IMR-90 (cell line): ENCODE data around the gene DPH7. TPM values are rescaled to one million over a fixed set of nuclear protein-coding genes. Genes with fewer than 3 reads are reported as not detected.

ENCODE experiments used
- ATAC-seq: fragments of 200-7000 bp; cut with Tn5 transposase; 2 replicates; pipeline ENCODE4 v1.9.1; 2020; ENCODE audit warnings: low read depth, mild to moderate bottlenecking, moderate library complexity
- BruUV-seq: library from RNA; stranded (reverse); fragments of 400-500 nt; replicated peaks from 2 replicates; lab custom pipeline; 2021; lab: Mats Ljungman, UMichigan
- CTCF ChIA-PET: fragments of 300-600 bp; formaldehyde crosslinking; extraction: SDS; loops from one replicate; lab custom pipeline; 2021; ENCODE audit warnings: antibody characterized with exemption; lab: Yijun Ruan, JAX
- POLR2A ChIA-PET: fragments of 300-600 bp; sonication (Branson Sonifier 250); formaldehyde crosslinking; loops from one replicate; lab custom pipeline; 2022; ENCODE audit warnings: antibody characterized with exemption; ENCODE audit not compliant: unreplicated experiment; lab: Charles Lee
- DNase-seq: peaks from one replicate; pipeline ENCODE4 v3.0.0; 2013
- H2AFZ ChIP-seq: replicated peaks from 2 replicates; pipeline ENCODE3; 2013; ENCODE audit warnings: low read length, mild to moderate bottlenecking; ENCODE audit not compliant: poor library complexity
- H2AK5ac ChIP-seq: 2 replicates; pipeline ENCODE4 v1.6.1; 2013; ENCODE audit warnings: low read depth, low read length, inconsistent platforms
- H2AK9ac ChIP-seq: replicated peaks from 2 replicates; pipeline ENCODE3; 2013; ENCODE audit warnings: mild to moderate bottlenecking, low read depth, low read length, moderate library complexity; ENCODE audit not compliant: poor library complexity
- H2BK120ac ChIP-seq: 2 replicates; pipeline ENCODE4 v1.6.1; 2013; ENCODE audit warnings: low read depth, low read length, inconsistent platforms
- H2BK15ac ChIP-seq: 3 replicates; pipeline ENCODE4 v1.6.1; 2013; ENCODE audit warnings: low read depth, low read length, inconsistent platforms
- H2BK20ac ChIP-seq: 2 replicates; pipeline ENCODE4 v1.6.1; 2013; ENCODE audit warnings: low read depth, mild to moderate bottlenecking, inconsistent platforms, low read length, moderate library complexity
- H2BK5ac ChIP-seq: 2 replicates; pipeline ENCODE4 v1.6.1; 2013; ENCODE audit warnings: mild to moderate bottlenecking, low read depth, low read length, inconsistent platforms; ENCODE audit not compliant: poor library complexity, severe bottlenecking
- H3K14ac ChIP-seq: replicated peaks from 2 replicates; pipeline ENCODE4 v1.6.1; 2013; ENCODE audit warnings: low read depth, low read length, inconsistent platforms
- H3K18ac ChIP-seq: 2 replicates; pipeline ENCODE4 v1.6.1; 2013; ENCODE audit warnings: low read depth, low read length, control low read depth
- H3K23ac ChIP-seq: 2 replicates; pipeline ENCODE4 v1.6.1; 2013; ENCODE audit warnings: low read depth, low read length, inconsistent platforms
- H3K27ac ChIP-seq: 2 replicates; pipeline ENCODE4 v1.5.1; 2013; ENCODE audit warnings: mild to moderate bottlenecking, control low read depth, low read length; ENCODE audit not compliant: insufficient read depth
- H3K27me3 ChIP-seq: 2 replicates; pipeline ENCODE4 v1.6.1; 2013; ENCODE audit warnings: low read length; ENCODE audit not compliant: control insufficient read depth, insufficient read depth
- H3K36me3 ChIP-seq: 2 replicates; pipeline ENCODE4 v1.6.1; 2013; ENCODE audit warnings: low read length, mixed read lengths; ENCODE audit not compliant: control insufficient read depth, insufficient read depth
- H3K4ac ChIP-seq: 2 replicates; pipeline ENCODE4 v1.6.1; 2013; ENCODE audit warnings: low read depth, low read length, inconsistent platforms
- H3K4me1 ChIP-seq: 2 replicates; pipeline ENCODE4 v1.6.1; 2013; ENCODE audit warnings: low read length, mixed read lengths; ENCODE audit not compliant: control insufficient read depth, insufficient read depth
- H3K4me2 ChIP-seq: 2 replicates; pipeline ENCODE4 v1.6.1; 2013; ENCODE audit warnings: low read depth, mild to moderate bottlenecking, control low read depth, low read length, moderate library complexity
- H3K4me3 ChIP-seq: 2 replicates; pipeline ENCODE4 v1.5.1; 2013; ENCODE audit warnings: low read depth, mild to moderate bottlenecking, control low read depth, low read length, moderate library complexity; ENCODE audit not compliant: insufficient read depth
- H3K56ac ChIP-seq: 2 replicates; pipeline ENCODE4 v1.6.1; 2013; ENCODE audit warnings: low read length, inconsistent platforms; ENCODE audit not compliant: insufficient read depth; ENCODE audit errors: extremely low read depth
- H3K79me1 ChIP-seq, 2 experiments: 2 replicates each; pipeline ENCODE4 v1.6.1; 2013; ENCODE audit warnings: low read length in 2 of 2, inconsistent platforms in 1 of 2, low read depth in 1 of 2
- H3K9ac ChIP-seq: 2 replicates; pipeline ENCODE4 v1.6.1; 2013; ENCODE audit warnings: low read depth, low read length, control low read depth
- H3K9me1 ChIP-seq: 2 replicates; pipeline ENCODE4 v1.6.1; 2013; ENCODE audit warnings: low read length, inconsistent platforms; ENCODE audit not compliant: insufficient read depth
- H3K9me3 ChIP-seq: 2 replicates; pipeline ENCODE4 v1.6.1; 2013; ENCODE audit warnings: low read length; ENCODE audit not compliant: control insufficient read depth, insufficient read depth
- H4K20me1 ChIP-seq: 2 replicates; pipeline ENCODE4 v1.6.1; 2013; ENCODE audit warnings: low read length, inconsistent platforms; ENCODE audit not compliant: insufficient read depth
- H4K5ac ChIP-seq: 2 replicates; pipeline ENCODE4 v1.6.1; 2013; ENCODE audit warnings: mild to moderate bottlenecking, low read depth, low read length, control low read depth
- H4K8ac ChIP-seq, 2 experiments: 2 replicates each; pipeline ENCODE4 v1.6.1; 2013; ENCODE audit warnings: low read depth in 2 of 2, low read length in 2 of 2, control low read depth in 1 of 2, inconsistent platforms in 1 of 2
- H4K91ac ChIP-seq: 2 replicates; pipeline ENCODE4 v1.6.1; 2013; ENCODE audit warnings: low read depth, low read length, inconsistent platforms; ENCODE audit not compliant: insufficient read depth
- CHD1 ChIP-seq: IDR thresholded peaks from 2 replicates; pipeline ENCODE4 v1.6.1; 2012; ENCODE audit warnings: low read depth, low read length, improper control_type of control experiment
- CTCF ChIP-seq: conservative IDR thresholded peaks from 2 replicates; pipeline ENCODE4 v1.5.1; 2012; ENCODE audit warnings: mild to moderate bottlenecking, low read depth, low read length, improper control_type of control experiment
- POLR2A ChIP-seq: IDR thresholded peaks from 2 replicates; pipeline ENCODE4 v1.6.1; 2012; ENCODE audit warnings: mild to moderate bottlenecking, low read depth, low read length
- WGBS, 2 experiments: methylation state at CpG; one replicate each; pipeline versions ENCODE4 v1.1.5 to v1.1.7; 2013; ENCODE audit warnings: missing lambda C conversion rate in 2 of 2; ENCODE audit not compliant: insufficient read length in 1 of 2; ENCODE audit errors: extremely low coverage in 2 of 2; 5-methylcytosine and 5-hydroxymethylcytosine counted together
- dilution Hi-C: fragments of 300-500 bp; cut with HindIII; formaldehyde crosslinking; loops from one replicate; pipeline ENCODE4 v1.14.3; 2018; ENCODE audit warnings: low sequenced_read_pairs; ENCODE audit not compliant: unreplicated experiment
- in situ Hi-C: fragments of 300-500 bp; cut with MboI; formaldehyde crosslinking; loops from 3 replicates; pipeline ENCODE4 v1.14.3; 2019; ENCODE audit warnings: low sequenced_read_pairs, inconsistent platforms, mixed read lengths
- intact Hi-C: fragments of 100-400 bp; cut with micrococcal nuclease; formaldehyde crosslinking; loops from 2 replicates; pipeline ENCODE4 v1.10.0; 2022
- polyA plus RNA-seq, 3 experiments: library from polyadenylated mRNA; depleted of rRNA; stranded (reverse); fragments of >200 nt; gene quantifications; 2 replicates each; pipeline ENCODE4 v1.2.3, GENCODE V29; 2012; ENCODE audit warnings: low replicate concordance in 1 of 3
- total RNA-seq: library from RNA; depleted of rRNA; stranded (reverse); fragments of >200 nt; gene quantifications from 2 replicates; pipeline ENCODE4 v1.2.3, GENCODE V29; 2012
- TF ChIP-seq, protein P1 (sequence below): fragments of 150-350 bp; IDR thresholded peaks from 2 replicates; pipeline ENCODE4 v1.6.1; 2017; ENCODE audit warnings: mild to moderate bottlenecking, antibody characterized with exemption, low read length, low read depth

Gene DPH7
- total and polyA plus RNA-seq, 2 of the 4 experiments (the other 2 are of a cell fraction), result 12.5 to 33.7 TPM

- Histone ChIP-seq H3K18ac (no peak overlapping the region), H2AK5ac (no peak overlapping the region), H3K36me3 (peaks cover 28% of the 10 kb centered on the region), H3K56ac (no peak overlapping the region), H2BK5ac (no peak overlapping the region), H2AFZ (no peak overlapping the region), H3K27me3 (no peaks in the 10 kb centered on the region), H2AK9ac (no peak overlapping the region), H3K14ac (no peak overlapping the region), H3K27ac (no peak overlapping the region), H3K4ac (no peak overlapping the region), H3K9ac (no peak overlapping the region), H4K8ac (no peak overlapping the region), H3K4me1 (peaks cover 6% of the 10 kb centered on the region), H3K9me3 (no peaks in the 10 kb centered on the region), H2BK120ac (no peak overlapping the region), H3K9me1 (peaks cover 11% of the 10 kb centered on the region; the same call in 1 of the 2 replicates), H3K4me2 (no peak overlapping the region), H3K79me1 (peaks cover 11 to 38% of the 10 kb centered on the region in 2 experiments; a peak in 2 of 4 replicates), H3K4me3 (no peak overlapping the region), H2BK20ac (no peak overlapping the region), H3K23ac (no peak overlapping the region), H4K20me1 (peaks cover 14% of the 10 kb centered on the region), H4K5ac (no peak overlapping the region), H2BK15ac (no peak overlapping the region), H4K91ac (no peak overlapping the region)
- 96% methylated on average over 5 of the region's 22 CpGs; no CpG with 5 or more reads in 1 of the 2 experiments for WGBS, 2 experiments
- ChIA-PET CTCF (no interaction called here), POLR2A (no interaction called here)
- BruUV-seq, result no TSS peak
- in situ Hi-C loops, result no loop called here
- no peak for DNase-seq
- dilution Hi-C loops, result no loop called here
- ATAC-seq, result no peak
- TF ChIP-seq CTCF (no peak), POLR2A (no peak), CHD1 (no peak)
- TF ChIP-seq, protein P1, sequence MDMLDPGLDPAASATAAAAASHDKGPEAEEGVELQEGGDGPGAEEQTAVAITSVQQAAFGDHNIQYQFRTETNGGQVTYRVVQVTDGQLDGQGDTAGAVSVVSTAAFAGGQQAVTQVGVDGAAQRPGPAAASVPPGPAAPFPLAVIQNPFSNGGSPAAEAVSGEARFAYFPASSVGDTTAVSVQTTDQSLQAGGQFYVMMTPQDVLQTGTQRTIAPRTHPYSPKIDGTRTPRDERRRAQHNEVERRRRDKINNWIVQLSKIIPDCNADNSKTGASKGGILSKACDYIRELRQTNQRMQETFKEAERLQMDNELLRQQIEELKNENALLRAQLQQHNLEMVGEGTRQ, result no peak
- intact Hi-C loops, result no loop called here
Observed at GRCh38 chr9:137581361-137582285, 2.9 kb upstream of the DPH7 start.
